Hepatocyte (in vitro differentiated cells): ENCODE data around the gene NUP153. TPM values are rescaled to one million over a fixed set of nuclear protein-coding genes. Genes with fewer than 3 reads are reported as not detected.

Experiments
- DNase-seq: peaks from one replicate; pipeline ENCODE4 v3.0.0-alpha.2; 2016; ENCODE audit warnings: low spot score
- H2AFZ ChIP-seq: fragments of 200-600 bp; sonication (generic); 2 replicates; pipeline ENCODE4 v1.6.0; 2016; ENCODE audit warnings: antibody characterized with exemption, mild to moderate bottlenecking
- H3K27ac ChIP-seq: fragments of 200-600 bp; sonication (generic); 2 replicates; pipeline ENCODE4 v1.5.1; 2016; ENCODE audit warnings: mild to moderate bottlenecking
- H3K27me3 ChIP-seq: fragments of 200-600 bp; sonication (generic); 2 replicates; pipeline ENCODE4 v1.6.1; 2016
- H3K36me3 ChIP-seq: fragments of 200-600 bp; sonication (generic); replicated peaks from 2 replicates; pipeline ENCODE4 v1.5.1; 2016; ENCODE audit warnings: low read depth; ENCODE audit not compliant: insufficient read depth
- H3K4me1 ChIP-seq: fragments of 200-600 bp; sonication (generic); 2 replicates; pipeline ENCODE4 v1.5.1; 2016; ENCODE audit warnings: mild to moderate bottlenecking, moderate library complexity; ENCODE audit not compliant: insufficient read depth
- H3K4me2 ChIP-seq: fragments of 200-600 bp; sonication (generic); 2 replicates; pipeline ENCODE4 v1.6.0; 2016
- H3K4me3 ChIP-seq: fragments of 200-600 bp; sonication (generic); 2 replicates; pipeline ENCODE4 v1.5.1; 2016; ENCODE audit warnings: mild to moderate bottlenecking
- H3K79me2 ChIP-seq: fragments of 200-600 bp; sonication (generic); 2 replicates; pipeline ENCODE4 v1.6.0; 2017; ENCODE audit warnings: mild to moderate bottlenecking
- H3K9me2 ChIP-seq: fragments of 200-600 bp; sonication (generic); replicated peaks from 2 replicates; pipeline ENCODE4 v1.6.0; 2017; ENCODE audit warnings: mild to moderate bottlenecking; ENCODE audit not compliant: insufficient read depth
- H3K9me3 ChIP-seq: fragments of 200-600 bp; sonication (generic); 2 replicates; pipeline ENCODE4 v1.5.1; 2016; ENCODE audit warnings: low read depth, mild to moderate bottlenecking
- H4K20me1 ChIP-seq: fragments of 200-600 bp; sonication (generic); 2 replicates; pipeline ENCODE4 v1.6.0; 2016; ENCODE audit warnings: mild to moderate bottlenecking; ENCODE audit not compliant: insufficient read depth, poor library complexity, severe bottlenecking
- CTCF ChIP-seq: fragments of 200-600 bp; sonication (generic); IDR thresholded peaks from 2 replicates; pipeline ENCODE4 v1.5.1; 2016; ENCODE audit warnings: antibody characterized with exemption, mild to moderate bottlenecking; ENCODE audit not compliant: poor library complexity
- EZH2 ChIP-seq: fragments of 200-600 bp; sonication (generic); IDR thresholded peaks from 2 replicates; pipeline ENCODE4 v1.6.1; 2016; ENCODE audit warnings: antibody characterized with exemption, mild to moderate bottlenecking, borderline replicate concordance
- EZH2phosphoT487 ChIP-seq: fragments of 200-600 bp; sonication (generic); IDR thresholded peaks from one replicate; pipeline ENCODE4 v1.6.1; 2018; ENCODE audit warnings: antibody characterized with exemption, mild to moderate bottlenecking, low read depth, moderate library complexity; ENCODE audit not compliant: unreplicated experiment, severe bottlenecking
- WGBS: methylation state at CpG from one replicate; pipeline ENCODE4 v1.1.6; 2016; ENCODE audit warnings: low lambda C conversion rate; ENCODE audit errors: missing lambda C conversion rate; 5-methylcytosine and 5-hydroxymethylcytosine counted together
- polyA plus RNA-seq: library from polyadenylated mRNA; unstranded; fragments of >200 nt; fragmentation: Nextera tagmentation; extraction: Ambion mirVana; gene quantifications from 2 replicates; pipeline ENCODE4 v1.2.1, GENCODE V29; 2016
- total RNA-seq: library from RNA; depleted of rRNA; stranded (reverse); fragments of >200 nt; gene quantifications from 2 replicates; pipeline ENCODE4 v1.2.3, GENCODE V29; 2014

Gene NUP153
- total and polyA plus RNA-seq, 2 experiments from 2014 or later: 7.9 to 31.1 TPM

GRCh38 chr6:17615794-17616193 is 90.9 kb downstream of the NUP153 start:
- Histone ChIP-seq H3K27ac (no peak overlapping the region), H3K4me2 (no peak overlapping the region), H3K27me3 (no peaks in the 10 kb centered on the region), H3K4me3 (no peak overlapping the region), H3K9me2 (no peaks in the 10 kb centered on the region), H3K36me3 (no peaks in the 10 kb centered on the region), H4K20me1 (no peaks in the 10 kb centered on the region), H2AFZ (no peak overlapping the region), H3K79me2 (peaks cover 13% of the 10 kb centered on the region), H3K9me3 (no peaks in the 10 kb centered on the region), H3K4me1 (peaks cover 3% of the 10 kb centered on the region)
- TF ChIP-seq EZH2 (no peak), EZH2phosphoT487 (no peak), CTCF (no peak)
- 81% methylated on average over 4 of the region's 4 CpGs for WGBS
- no peak for DNase-seq

- Histone ChIP-seq H3K4me1 (peaks cover 12% of the 10 kb centered on the region), H3K9me3 (no peaks in the 10 kb centered on the region), H3K27me3 (no peaks in the 10 kb centered on the region), H3K4me2 (no peak overlapping the region), H3K9me2 (no peaks in the 10 kb centered on the region), H3K4me3 (no peak overlapping the region), H3K36me3 (no peaks in the 10 kb centered on the region), H4K20me1 (no peaks in the 10 kb centered on the region), H3K27ac (no peak overlapping the region), H2AFZ (no peak overlapping the region), H3K79me2 (no peaks in the 10 kb centered on the region)
- no peak for DNase-seq
- 92% methylated on average over 4 of the region's 4 CpGs for WGBS
- TF ChIP-seq CTCF (no peak), EZH2 (no peak), EZH2phosphoT487 (no peak)
Observed at GRCh38 chr6:17612048-17612447, 94.7 kb downstream of the NUP153 start.

GRCh38 chr6:17610835-17611234 is 95.9 kb downstream of the NUP153 start:
- Histone ChIP-seq H3K27ac (peak overlapping the region; percentile 17), H4K20me1 (no peaks in the 10 kb centered on the region), H3K4me2 (peak overlapping the region; percentile 59), H2AFZ (no peak overlapping the region), H3K4me1 (peaks cover 12% of the 10 kb centered on the region), H3K9me3 (no peaks in the 10 kb centered on the region), H3K4me3 (no peak overlapping the region), H3K27me3 (no peaks in the 10 kb centered on the region), H3K79me2 (no peaks in the 10 kb centered on the region), H3K9me2 (no peaks in the 10 kb centered on the region), H3K36me3 (no peaks in the 10 kb centered on the region)
- 74% methylated on average over 3 of the region's 3 CpGs for WGBS
- TF ChIP-seq EZH2phosphoT487 (no peak), EZH2 (no peak), CTCF (no peak)
- DNase-seq: peak; percentile 55

- TF ChIP-seq CTCF (no peak), EZH2 (no peak), EZH2phosphoT487 (no peak)
- Histone ChIP-seq H3K4me3 (no peak overlapping the region), H3K27me3 (no peaks in the 10 kb centered on the region), H3K27ac (no peak overlapping the region), H3K4me1 (peaks cover 12% of the 10 kb centered on the region), H3K9me3 (no peaks in the 10 kb centered on the region), H3K9me2 (no peaks in the 10 kb centered on the region), H4K20me1 (no peaks in the 10 kb centered on the region), H2AFZ (no peak overlapping the region), H3K36me3 (no peaks in the 10 kb centered on the region), H3K4me2 (no peak overlapping the region), H3K79me2 (peaks cover 28% of the 10 kb centered on the region)
- 99% methylated on average over 4 of the region's 4 CpGs for WGBS
- DNase-seq: no peak
Observed at GRCh38 chr6:17606606-17607005, 100.1 kb downstream of the NUP153 start.
